PC-9 (cell line): ENCODE results near the gene SPRYD3. TPM values are rescaled to one million over a fixed set of nuclear protein-coding genes. Genes with fewer than 3 reads are reported as not detected.

ENCODE experiments used
- BruUV-seq: library from RNA; stranded (reverse); fragments of 400-500 nt; replicated peaks from 2 replicates; lab custom pipeline; 2021; lab: Mats Ljungman, UMichigan
- CTCF ChIA-PET: fragments of 300-600 bp; sonication (Branson Sonifier 250); formaldehyde crosslinking; loops from one replicate; lab custom pipeline; 2022; ENCODE audit warnings: antibody characterized with exemption; lab: Charles Lee
- POLR2A ChIA-PET: fragments of 300-600 bp; sonication (Branson Sonifier 250); formaldehyde crosslinking; loops from one replicate; lab custom pipeline; 2022; ENCODE audit warnings: antibody characterized with exemption; ENCODE audit not compliant: unreplicated experiment; lab: Charles Lee
- DNase-seq, 2 experiments: peaks; one replicate each; pipeline versions ENCODE4 v3.0.0 to v3.0.0-alpha.2; 2015 to 2022; ENCODE audit warnings: mixed read lengths in 1 of 2
- H2AFZ ChIP-seq: fragments of 200-600 bp; sonication (generic); 2 replicates; pipeline ENCODE4 v1.8.1; 2017; ENCODE audit warnings: antibody characterized with exemption
- H3F3A ChIP-seq: fragments of 200-600 bp; sonication (generic); 2 replicates; pipeline ENCODE4 v1.8.1; 2017; ENCODE audit warnings: antibody characterized with exemption, mild to moderate bottlenecking, low read depth; ENCODE audit not compliant: insufficient read depth
- H3K27ac ChIP-seq: fragments of 200-600 bp; sonication (generic); 2 replicates; pipeline ENCODE4 v1.6.1; 2016; ENCODE audit warnings: mixed run types
- H3K27me3 ChIP-seq: fragments of 200-600 bp; sonication (generic); 2 replicates; pipeline ENCODE4 v1.6.1; 2016; ENCODE audit warnings: low read depth, mixed run types; ENCODE audit not compliant: insufficient read depth
- H3K36me3 ChIP-seq: fragments of 200-600 bp; sonication (generic); 2 replicates; pipeline ENCODE4 v1.6.1; 2016; ENCODE audit warnings: low read depth, mixed run types
- H3K4me1 ChIP-seq: fragments of 200-600 bp; sonication (generic); replicated peaks from 2 replicates; pipeline ENCODE4 v1.6.1; 2016; ENCODE audit warnings: mixed run types; ENCODE audit not compliant: insufficient read depth
- H3K4me2 ChIP-seq: fragments of 200-600 bp; sonication (generic); 2 replicates; pipeline ENCODE4 v1.6.1; 2017; ENCODE audit warnings: mixed run types
- H3K4me3 ChIP-seq: fragments of 200-600 bp; sonication (generic); 2 replicates; pipeline ENCODE4 v1.6.1; 2016; ENCODE audit warnings: mixed run types
- H3K79me2 ChIP-seq: fragments of 200-600 bp; sonication (generic); 2 replicates; pipeline ENCODE4 v1.6.1; 2017; ENCODE audit warnings: low read depth, mixed run types
- H3K9me2 ChIP-seq: fragments of 200-600 bp; sonication (generic); 2 replicates; pipeline ENCODE4 v1.8.1; 2017; ENCODE audit warnings: mild to moderate bottlenecking; ENCODE audit not compliant: insufficient read depth
- H3K9me3 ChIP-seq: fragments of 200-600 bp; sonication (generic); 2 replicates; pipeline ENCODE4 v1.8.1; 2016; ENCODE audit warnings: low read depth; ENCODE audit not compliant: insufficient read depth
- H4K20me1 ChIP-seq: fragments of 200-600 bp; sonication (generic); 2 replicates; pipeline ENCODE4 v1.8.1; 2017; ENCODE audit not compliant: insufficient read depth
- EZH2 ChIP-seq: fragments of 200-600 bp; sonication (generic); IDR thresholded peaks from 2 replicates; pipeline ENCODE4 v1.8.0; 2017; ENCODE audit warnings: antibody characterized with exemption, low read depth
- intact Hi-C: fragments of 100-400 bp; cut with micrococcal nuclease; formaldehyde crosslinking; loops from one replicate; pipeline ENCODE4 v1.10.0; 2022; ENCODE audit not compliant: unreplicated experiment
- total RNA-seq: library from RNA; stranded (reverse); gene quantifications from 2 replicates; pipeline ENCODE4 v1.2.3, GENCODE V29; 2021
- TF ChIP-seq, protein P1 (sequence below): fragments of 200-600 bp; sonication (generic); conservative IDR thresholded peaks from 2 replicates; pipeline ENCODE4 v1.6.1; 2017; ENCODE audit warnings: mixed run types, antibody characterized with exemption, mild to moderate bottlenecking, moderate library complexity

Gene SPRYD3
- total RNA-seq, 1 experiment from 2014 or later, result 17.2 TPM

DNA sequence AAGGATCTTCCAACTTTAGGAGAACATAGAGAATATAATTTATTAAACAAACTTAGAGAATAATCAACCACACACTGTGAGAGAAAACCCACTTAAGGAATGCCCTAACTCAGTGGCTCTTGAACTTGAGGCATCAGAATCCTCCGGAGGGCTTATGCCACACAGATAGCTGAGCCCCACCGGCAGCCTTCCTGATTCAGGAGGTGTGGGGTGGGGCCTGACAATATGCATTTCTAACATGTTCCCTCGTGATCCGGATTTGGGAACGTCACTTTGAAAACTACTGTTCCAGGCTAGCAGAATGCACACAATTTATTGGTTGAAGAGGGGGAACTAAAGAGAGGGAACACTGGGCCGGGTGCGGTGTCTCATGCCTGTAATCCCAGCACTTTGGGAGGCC lies 22.1 kb upstream of the SPRYD3 start:
- TF ChIP-seq, protein P1, sequence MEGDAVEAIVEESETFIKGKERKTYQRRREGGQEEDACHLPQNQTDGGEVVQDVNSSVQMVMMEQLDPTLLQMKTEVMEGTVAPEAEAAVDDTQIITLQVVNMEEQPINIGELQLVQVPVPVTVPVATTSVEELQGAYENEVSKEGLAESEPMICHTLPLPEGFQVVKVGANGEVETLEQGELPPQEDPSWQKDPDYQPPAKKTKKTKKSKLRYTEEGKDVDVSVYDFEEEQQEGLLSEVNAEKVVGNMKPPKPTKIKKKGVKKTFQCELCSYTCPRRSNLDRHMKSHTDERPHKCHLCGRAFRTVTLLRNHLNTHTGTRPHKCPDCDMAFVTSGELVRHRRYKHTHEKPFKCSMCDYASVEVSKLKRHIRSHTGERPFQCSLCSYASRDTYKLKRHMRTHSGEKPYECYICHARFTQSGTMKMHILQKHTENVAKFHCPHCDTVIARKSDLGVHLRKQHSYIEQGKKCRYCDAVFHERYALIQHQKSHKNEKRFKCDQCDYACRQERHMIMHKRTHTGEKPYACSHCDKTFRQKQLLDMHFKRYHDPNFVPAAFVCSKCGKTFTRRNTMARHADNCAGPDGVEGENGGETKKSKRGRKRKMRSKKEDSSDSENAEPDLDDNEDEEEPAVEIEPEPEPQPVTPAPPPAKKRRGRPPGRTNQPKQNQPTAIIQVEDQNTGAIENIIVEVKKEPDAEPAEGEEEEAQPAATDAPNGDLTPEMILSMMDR, result no peak
- no peak for TF ChIP-seq EZH2
- POLR2A ChIA-PET, result no interaction called here
- no peaks in the 10 kb centered on the region for H3K9me2 ChIP-seq
- intact Hi-C loops, result no loop called here
- H3K79me2 ChIP-seq, result no peaks in the 10 kb centered on the region; the same call in 1 of the 2 replicates
- DNase-seq, result no peak
- BruUV-seq, result no TSS peak
- no peaks in the 10 kb centered on the region for H3K9me3 ChIP-seq
- CTCF ChIA-PET, result no interaction called here
- peaks cover 18% of the 10 kb centered on the region for H3K4me1 ChIP-seq
- H3K4me2 ChIP-seq, result no peak overlapping the region
- no peak overlapping the region for H2AFZ ChIP-seq
- H3K36me3 ChIP-seq, result 0 out of 2 replicates have a peak, but pooled peaks cover 6% of the 10 kb centered on the region
- H3K27me3 ChIP-seq, result no peaks in the 10 kb centered on the region
- H3K27ac ChIP-seq, result no peak overlapping the region
- H3K4me3 ChIP-seq, result no peak overlapping the region
- no peaks in the 10 kb centered on the region for H4K20me1 ChIP-seq
- peaks cover 30% of the 10 kb centered on the region; the same call in 1 of the 2 replicates for H3F3A ChIP-seq

GRCh38 chr12:53100466-53101151 lies 21.4 kb upstream of the SPRYD3 start:
- CTCF ChIA-PET, result interaction anchor here (2.2 kb wide), 1 partner anchor 35 kb away, joined by 22 read pairs; no protein-coding TSS in a partner anchor
- Histone ChIP-seq H3K27me3 (no peaks in the 10 kb centered on the region), H4K20me1 (no peaks in the 10 kb centered on the region), H2AFZ (no peak overlapping the region), H3K4me2 (no peak overlapping the region), H3K9me2 (no peaks in the 10 kb centered on the region), H3K4me3 (no peak overlapping the region), H3K9me3 (no peaks in the 10 kb centered on the region), H3K4me1 (peaks cover 22% of the 10 kb centered on the region), H3K79me2 (no peaks in the 10 kb centered on the region; the same call in 1 of the 2 replicates), H3K36me3 (0 out of 2 replicates have a peak, but pooled peaks cover 6% of the 10 kb centered on the region), H3F3A (peaks cover 33% of the 10 kb centered on the region; the same call in 1 of the 2 replicates), H3K27ac (no peak overlapping the region)
- BruUV-seq, result no TSS peak
- intact Hi-C loops, result no loop called here
- DNase-seq, result no peak
- POLR2A ChIA-PET, result interaction anchor here (1.3 kb wide), 1 partner anchor 95 kb away, joined by 17 read pairs; no protein-coding TSS in a partner anchor
- TF ChIP-seq EZH2, result no peak
- TF ChIP-seq, protein P1, result no peak

- peak overlapping the region; percentile 7; the same call in 1 of the 2 replicates for H2AFZ ChIP-seq
- peak overlapping the region; percentile 87 for H3K4me2 ChIP-seq
- H3K9me2 ChIP-seq, result no peaks in the 10 kb centered on the region
- H3K36me3 ChIP-seq, result 0 out of 2 replicates have a peak, but pooled peaks cover 6% of the 10 kb centered on the region
- H4K20me1 ChIP-seq, result no peaks in the 10 kb centered on the region
- H3K4me1 ChIP-seq, result peaks cover 22% of the 10 kb centered on the region
- CTCF ChIA-PET, result interaction anchor here (0.7 to 3.4 kb wide), 7 partner anchors 19 to 222 kb away, joined by 3 to 22 read pairs (median 4); partner anchors contain the start of genes AAAS and SPRYD3
- peaks cover 33% of the 10 kb centered on the region; the same call in 1 of the 2 replicates for H3F3A ChIP-seq
- H3K9me3 ChIP-seq, result no peaks in the 10 kb centered on the region
- H3K79me2 ChIP-seq, result no peaks in the 10 kb centered on the region; the same call in 1 of the 2 replicates
- TF ChIP-seq, protein P1, result peak; percentile 95
- no peak for TF ChIP-seq EZH2
- POLR2A ChIA-PET, result interaction anchor here (0.5 to 2.0 kb wide), 9 partner anchors 20 to 907 kb away, joined by 3 to 25 read pairs (median 4); partner anchors contain the start of genes KRT8 and SPRYD3
- H3K27me3 ChIP-seq, result no peaks in the 10 kb centered on the region
- H3K4me3 ChIP-seq, result peak overlapping the region; percentile 96
- BruUV-seq, result TSS peak; percentile 54
- peak overlapping the region; percentile 87 for H3K27ac ChIP-seq
- peak; percentile 90 to 92 for DNase-seq
- intact Hi-C loops, result loop anchor here (1.0 to 2.0 kb wide), 3 partner anchors 20 to 153 kb away; partner anchors contain the start of gene SPRYD3
Observed at GRCh38 chr12:53099071-53099882, 20.1 kb upstream of the SPRYD3 start.
